HG03097 (cell line): ENCODE data around the gene GCK.
A peak's percentile ranks its signal among the peaks of the same experiment; 100 is the strongest.
"Not testable (repeated sequence)": the region's sequence is repeated elsewhere in the genome, so short reads cannot be mapped to it uniquely, and the experiment has no call there.

Experiments used
- ATAC-seq: cut with Tn5 transposase; IDR thresholded peaks from one replicate; pipeline ENCODE4 v1.9.1; 2021; ENCODE audit not compliant: unreplicated experiment, low FRiP score

GCK gene

GRCh38 chr7:44210107-44210506 is 20.9 kb upstream of the GCK start:
- no peak for ATAC-seq

GRCh38 chr7:44208085-44208484 is 18.8 kb upstream of the GCK start:
- no peak for ATAC-seq

GRCh38 chr7:44206008-44206407 is 16.8 kb upstream of the GCK start:
- no peak for ATAC-seq

DNA sequence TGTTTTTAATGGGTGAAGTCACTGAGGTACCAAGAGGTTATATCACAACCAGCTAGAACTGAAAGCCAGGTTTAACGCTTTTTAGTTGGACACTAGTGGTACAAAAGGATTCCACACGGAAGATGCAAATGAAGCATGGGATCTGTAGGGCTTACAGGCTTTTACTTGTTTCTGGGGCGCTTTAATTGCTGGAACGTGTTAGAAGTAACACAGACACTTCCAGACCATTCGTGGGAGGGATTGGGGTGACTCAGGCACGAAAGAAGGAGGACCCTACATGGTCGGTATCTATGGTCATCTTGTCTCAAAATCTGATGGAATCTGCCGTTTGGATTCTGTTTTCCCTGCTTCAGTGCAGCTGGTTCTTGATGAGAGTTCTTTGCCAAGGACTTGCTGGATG is 12.6 kb upstream of the GCK start:
- ATAC-seq, result no peak

DNA sequence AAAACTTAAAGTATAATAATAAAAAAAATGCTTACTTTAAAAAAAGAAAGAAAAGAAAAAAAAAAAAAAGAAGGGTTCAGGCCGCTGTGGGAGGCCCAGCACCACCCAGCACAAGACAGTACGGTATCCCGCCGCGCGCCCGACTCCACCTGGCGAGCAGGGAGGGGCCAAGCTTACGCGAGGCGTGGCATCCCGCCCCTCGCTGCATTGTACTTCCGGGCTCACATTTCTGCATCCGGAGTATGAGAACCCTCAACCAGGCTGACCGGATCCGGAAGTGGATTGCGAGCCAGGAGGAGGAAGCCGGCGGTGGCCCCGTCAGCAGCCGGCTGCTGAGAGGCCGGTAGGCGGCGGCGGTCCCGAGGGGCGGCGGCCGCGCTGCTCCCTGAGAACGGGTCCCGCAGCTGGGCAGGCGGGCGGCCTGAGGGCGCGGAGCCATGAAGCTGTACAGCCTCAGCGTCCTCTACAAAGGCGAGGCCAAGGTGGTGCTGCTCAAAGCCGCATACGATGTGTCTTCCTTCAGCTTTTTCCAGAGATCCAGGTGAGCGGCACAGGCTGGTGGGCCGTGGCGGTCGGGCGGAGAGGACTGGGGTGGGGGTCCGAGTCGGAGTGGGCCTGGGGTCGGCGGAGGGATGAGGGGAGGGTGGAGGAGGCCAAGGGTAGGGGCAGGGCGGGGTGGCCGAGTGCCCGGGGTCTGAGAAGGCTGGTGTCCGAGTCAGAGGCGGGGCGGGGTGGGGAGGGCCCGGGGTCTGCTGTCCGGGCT is 11.6 kb upstream of the GCK start, which contains the start of gene YKT6:
Gene YKT6, plus strand, starts transcription at position 280 of the 763 bp plus-strand sequence. Its CDS starts 158 bp downstream, at position 438.
- ATAC-seq, result peak; percentile 99

DNA sequence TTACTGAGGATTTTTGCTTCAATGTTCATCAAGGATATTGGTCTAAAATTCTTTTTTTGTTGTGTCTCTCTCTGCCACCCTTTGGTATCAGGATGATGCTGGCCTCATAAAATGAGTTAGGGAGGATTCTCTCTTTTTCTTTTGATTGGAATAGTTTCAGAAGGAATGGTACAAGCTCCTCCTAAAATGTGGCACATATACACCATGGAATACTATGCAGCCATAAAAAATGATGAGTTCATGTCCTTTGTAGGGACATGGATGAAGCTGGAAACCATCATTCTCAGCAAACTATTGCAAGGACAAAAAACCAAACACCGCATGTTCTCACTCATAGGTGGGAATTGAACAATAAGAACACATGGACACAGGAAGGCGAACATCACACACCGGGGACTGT is 10.9 kb upstream of the GCK start:
- not testable (repeated sequence) for ATAC-seq

DNA sequence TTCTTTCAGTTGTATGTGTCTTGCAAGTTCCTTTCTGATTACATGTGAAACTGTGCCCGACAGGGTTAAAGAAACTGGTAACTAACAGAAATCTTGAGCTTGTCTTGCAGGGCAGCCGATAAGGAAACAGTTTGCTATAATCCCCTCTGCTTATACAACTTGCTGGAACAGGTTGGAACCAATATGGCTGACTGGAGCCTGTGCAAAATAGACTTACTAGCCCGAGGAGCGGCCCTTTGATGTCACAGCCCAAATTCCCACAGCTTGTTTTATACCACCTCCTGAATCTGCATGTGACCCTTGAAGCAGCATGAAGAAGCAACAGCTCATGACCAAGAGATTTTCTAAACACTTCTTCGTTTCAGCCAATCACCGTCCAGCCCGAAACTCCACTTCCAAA is 8.2 kb upstream of the GCK start:
- no peak for ATAC-seq

DNA sequence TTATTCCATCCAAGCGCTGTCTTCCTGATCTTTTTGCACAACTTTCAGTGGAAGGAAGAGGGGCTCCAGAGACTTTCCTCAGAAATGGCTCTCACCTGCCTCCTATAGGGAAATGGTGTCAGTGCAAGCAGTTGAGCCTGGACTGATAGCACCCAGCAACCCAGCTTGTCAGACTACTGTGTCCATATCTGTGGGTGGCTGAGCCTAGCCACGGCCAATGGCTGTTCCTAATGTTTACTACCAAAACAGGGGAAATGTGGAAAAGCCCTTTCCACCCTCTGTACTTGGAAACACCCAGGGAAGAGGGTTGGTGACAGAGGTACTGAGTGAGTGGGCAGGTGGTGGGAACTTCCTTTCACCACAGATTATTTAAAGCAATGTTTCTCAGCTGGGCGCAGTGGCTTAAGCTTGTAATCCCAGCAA is 7.2 kb upstream of the GCK start:
- no peak for ATAC-seq

- no peak for ATAC-seq
These were observed 6.7 kb upstream of the GCK start for GRCh38 chr7:44195889-44196288.

DNA sequence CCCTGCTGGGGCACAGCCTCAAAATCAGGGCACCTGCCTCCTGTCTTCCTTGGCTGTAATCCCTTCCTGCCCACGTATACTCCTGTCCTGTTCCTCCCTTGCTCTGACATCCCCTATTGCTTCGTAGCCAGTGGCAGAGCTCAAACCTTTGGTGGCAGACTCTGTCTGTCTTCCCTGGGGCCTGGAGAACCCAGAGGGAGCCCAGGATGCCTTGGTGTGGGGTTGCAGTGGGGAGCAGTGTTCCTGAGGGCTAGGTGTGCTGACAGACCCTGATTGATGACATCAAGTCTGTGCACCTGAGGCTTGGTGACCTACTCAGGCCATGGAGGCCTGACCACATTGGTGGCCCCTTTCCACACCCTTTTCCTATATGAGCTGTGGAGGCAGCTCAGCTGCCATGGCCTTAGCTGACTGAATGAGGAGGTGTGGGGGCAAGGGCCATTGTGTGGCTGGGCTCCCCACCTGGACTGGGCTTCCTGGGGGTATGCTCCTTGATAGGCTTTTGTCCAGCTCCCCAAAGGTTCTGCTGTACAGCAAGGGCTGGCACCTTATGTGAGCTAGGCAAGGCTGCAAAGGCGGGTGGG is 5.4 kb upstream of the GCK start:
- ATAC-seq, result no peak

- no peak for ATAC-seq
These were observed 4.8 kb upstream of the GCK start for GRCh38 chr7:44194069-44194468.

DNA sequence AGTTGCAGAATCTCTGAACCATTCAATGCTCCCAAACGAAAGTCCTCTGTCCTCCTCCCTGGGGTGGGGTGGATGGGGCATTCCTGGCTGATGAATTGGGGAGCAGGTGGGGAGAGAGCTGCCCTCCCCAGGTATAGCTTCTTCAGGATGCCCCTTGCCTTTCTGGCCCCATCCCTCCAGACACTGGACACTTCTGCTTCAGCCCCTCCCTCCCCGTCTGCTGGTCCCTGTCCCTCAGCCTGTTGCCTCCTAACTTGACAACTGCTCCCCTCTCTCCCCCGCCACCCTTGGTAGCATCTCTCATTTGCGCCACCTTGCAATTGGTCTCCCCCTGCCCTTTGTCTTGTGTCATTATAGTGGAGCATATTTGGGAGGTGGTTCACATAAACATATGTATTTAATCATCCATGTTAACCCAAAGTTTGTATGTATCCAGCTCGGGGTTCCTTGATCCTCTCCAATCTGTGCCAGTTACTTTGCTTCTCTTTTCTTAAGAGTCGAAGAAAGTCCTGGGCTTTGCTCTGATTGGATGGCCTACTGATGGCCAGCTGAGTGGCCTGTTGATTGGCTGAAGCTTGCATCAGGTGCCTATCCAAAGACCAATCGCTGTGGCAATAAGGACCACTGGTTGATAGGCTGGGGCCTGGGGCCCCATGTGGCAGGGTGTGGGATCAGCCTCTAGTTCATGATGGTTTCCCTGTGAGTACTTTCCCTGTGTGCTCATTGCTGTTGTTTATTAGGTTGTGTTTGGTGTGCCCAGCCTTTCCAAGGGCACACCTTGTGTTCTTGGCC is 4.0 kb upstream of the GCK start:
- ATAC-seq, result no peak

DNA sequence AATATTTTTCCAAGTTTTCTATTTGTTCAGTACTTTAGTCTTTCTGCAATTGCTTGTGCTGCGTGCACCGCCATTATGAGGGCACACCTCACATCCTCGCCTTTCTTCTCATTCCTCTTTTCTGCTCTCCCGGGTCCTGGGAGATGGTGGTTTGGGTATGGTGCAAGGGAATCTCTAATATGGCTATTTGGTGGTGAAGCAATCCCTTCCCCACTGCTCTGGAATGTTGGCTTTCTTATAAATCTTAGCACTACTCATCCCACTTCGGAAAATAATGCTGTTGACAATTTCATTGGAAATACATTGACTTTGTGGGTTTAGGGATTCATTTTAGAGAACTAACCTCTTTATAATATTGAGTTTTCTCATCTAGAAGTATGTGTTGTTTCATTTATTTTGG is 1.9 kb upstream of the GCK start:
- no peak for ATAC-seq

GRCh38 chr7:44189993-44190872 is 994 bp upstream of the GCK start:
- ATAC-seq, result no peak

- no peak for ATAC-seq
These were observed 586 bp downstream of the GCK start for GRCh38 chr7:44188480-44189225.

GRCh38 chr7:44187636-44188416 is 1.4 kb downstream of the GCK start:
- no peak for ATAC-seq

GRCh38 chr7:44186736-44187135 is 2.5 kb downstream of the GCK start:
- ATAC-seq, result no peak

DNA sequence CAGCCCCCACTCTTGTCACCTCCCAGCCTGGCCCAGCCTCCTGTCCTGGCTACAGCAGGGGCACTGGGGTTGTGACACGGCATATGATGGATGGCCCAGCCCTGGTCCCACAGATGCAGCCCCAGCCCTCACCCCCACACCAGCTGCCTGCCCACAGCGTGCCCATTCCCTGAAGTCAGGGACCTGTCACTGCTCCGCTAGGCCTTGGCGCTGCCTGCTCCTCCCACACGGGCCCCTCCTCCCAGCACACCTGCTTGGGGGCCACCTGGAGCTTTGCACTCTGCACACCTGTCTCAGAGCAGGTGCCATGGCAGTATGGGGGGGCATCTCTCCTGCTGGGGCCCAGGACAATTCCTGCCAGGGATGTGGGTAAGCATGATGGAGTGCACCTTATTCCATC is 3.5 kb downstream of the GCK start:
- ATAC-seq, result no peak

- ATAC-seq, result no peak
These were observed 4.3 kb downstream of the GCK start for GRCh38 chr7:44184873-44185446.
